H9 (cell line): Measurements from ENCODE around the gene MITF. TPM values are rescaled to one million over a fixed set of nuclear protein-coding genes. Genes with fewer than 3 reads are reported as not detected.

Source experiments
- DNase-seq: peaks from one replicate; pipeline ENCODE4 v3.0.0-alpha.2; 2017
- H2AFZ ChIP-seq: one replicate; pipeline ENCODE4 v1.6.1; 2013; ENCODE audit warnings: mild to moderate bottlenecking, low read length, control low read depth, moderate library complexity
- H2AK5ac ChIP-seq: 2 replicates; pipeline ENCODE4 v1.6.1; 2013; ENCODE audit warnings: low read length, control low read depth, mixed read lengths; ENCODE audit not compliant: insufficient read length
- H2BK120ac ChIP-seq: one replicate; pipeline ENCODE4 v1.6.1; 2013; ENCODE audit warnings: low read depth, mild to moderate bottlenecking, low read length, control low read depth, inconsistent platforms; ENCODE audit not compliant: poor library complexity, severe bottlenecking
- H2BK12ac ChIP-seq: 2 replicates; pipeline ENCODE4 v1.6.1; 2013; ENCODE audit warnings: low read length, control low read depth, mixed read lengths, low read depth; ENCODE audit not compliant: insufficient read length
- H2BK15ac ChIP-seq: 2 replicates; pipeline ENCODE4 v1.6.1; 2013; ENCODE audit warnings: low read depth, low read length, control low read depth
- H2BK20ac ChIP-seq: one replicate; pipeline ENCODE4 v1.6.1; 2013; ENCODE audit warnings: low read depth, mild to moderate bottlenecking, low read length, control low read depth, inconsistent platforms; ENCODE audit not compliant: poor library complexity, severe bottlenecking
- H2BK5ac ChIP-seq: 2 replicates; pipeline ENCODE4 v1.6.1; 2013; ENCODE audit warnings: low read length, control low read depth, mixed read lengths; ENCODE audit not compliant: insufficient read length
- H3K14ac ChIP-seq: 2 replicates; pipeline ENCODE4 v1.6.1; 2013; ENCODE audit warnings: low read length, control low read depth; ENCODE audit not compliant: insufficient read depth
- H3K18ac ChIP-seq: 2 replicates; pipeline ENCODE4 v1.6.1; 2013; ENCODE audit warnings: low read depth, mild to moderate bottlenecking, mixed read lengths, low read length, control low read depth; ENCODE audit not compliant: insufficient read length
- H3K23ac ChIP-seq: 2 replicates; pipeline ENCODE4 v1.6.1; 2013; ENCODE audit warnings: low read length, control low read depth, mixed read lengths, low read depth; ENCODE audit not compliant: insufficient read length
- H3K23me2 ChIP-seq: 2 replicates; pipeline ENCODE4 v1.6.1; 2013; ENCODE audit warnings: low read depth, mild to moderate bottlenecking, mixed read lengths, low read length, control low read depth; ENCODE audit not compliant: insufficient read length, poor library complexity, severe bottlenecking
- H3K27ac ChIP-seq: 2 replicates; pipeline ENCODE4 v1.5.1; 2013; ENCODE audit warnings: low read length, control low read depth, mixed read lengths, low read depth; ENCODE audit not compliant: insufficient read length
- H3K27me3 ChIP-seq: 2 replicates; pipeline ENCODE4 v1.6.1; 2013; ENCODE audit warnings: low read length, control low read depth, inconsistent platforms; ENCODE audit not compliant: insufficient read depth
- H3K4ac ChIP-seq: 2 replicates; pipeline ENCODE4 v1.6.1; 2013; ENCODE audit warnings: low read depth, mild to moderate bottlenecking, control low read depth, inconsistent platforms, low read length, moderate library complexity
- H3K4me1 ChIP-seq: 2 replicates; pipeline ENCODE4 v1.6.1; 2013; ENCODE audit warnings: low read length, control low read depth, inconsistent platforms; ENCODE audit not compliant: insufficient read depth
- H3K4me2 ChIP-seq: 2 replicates; pipeline ENCODE4 v1.6.1; 2013; ENCODE audit warnings: low read length, control low read depth, mixed read lengths; ENCODE audit not compliant: insufficient read length, insufficient read depth
- H3K56ac ChIP-seq: 2 replicates; pipeline ENCODE4 v1.6.1; 2013; ENCODE audit warnings: low read depth, mild to moderate bottlenecking, mixed read lengths, low read length, control low read depth; ENCODE audit not compliant: insufficient read length
- H3K79me1 ChIP-seq: 2 replicates; pipeline ENCODE4 v1.6.1; 2013; ENCODE audit warnings: low read depth, mild to moderate bottlenecking, moderate library complexity, low read length, control low read depth, inconsistent platforms; ENCODE audit not compliant: insufficient read depth, poor library complexity, severe bottlenecking
- H3K79me2 ChIP-seq: 2 replicates; pipeline ENCODE4 v1.6.1; 2013; ENCODE audit warnings: low read length, control low read depth, inconsistent platforms; ENCODE audit not compliant: insufficient read depth
- H3K9ac ChIP-seq: 2 replicates; pipeline ENCODE4 v1.6.1; 2013; ENCODE audit warnings: low read length, control low read depth, mixed read lengths; ENCODE audit not compliant: insufficient read length; ENCODE audit errors: extremely low read depth
- H3K9me3 ChIP-seq: one replicate; pipeline ENCODE4 v1.6.1; 2013; ENCODE audit warnings: low read depth, low read length, inconsistent platforms; ENCODE audit not compliant: control insufficient read depth
- H3T11ph ChIP-seq: one replicate; pipeline ENCODE4 v1.6.1; 2013; ENCODE audit warnings: mild to moderate bottlenecking, low read length, control low read depth, inconsistent platforms
- H4K20me1 ChIP-seq: one replicate; pipeline ENCODE4 v1.6.1; 2013; ENCODE audit not compliant: control insufficient read depth, insufficient read length, insufficient read depth
- H4K5ac ChIP-seq: 2 replicates; pipeline ENCODE4 v1.6.1; 2013; ENCODE audit warnings: low read depth, mild to moderate bottlenecking, mixed read lengths, low read length, control low read depth; ENCODE audit not compliant: insufficient read length
- H4K8ac ChIP-seq: replicated peaks from 2 replicates; pipeline ENCODE4 v1.6.1; 2013; ENCODE audit warnings: low read length, control low read depth, mixed read lengths, low read depth; ENCODE audit not compliant: insufficient read length
- H4K91ac ChIP-seq: 2 replicates; pipeline ENCODE4 v1.6.1; 2013; ENCODE audit warnings: low read depth, mild to moderate bottlenecking, moderate library complexity, mixed read lengths, low read length, control low read depth; ENCODE audit not compliant: insufficient read length
- H3K27ac Mint-ChIP-seq, 3 experiments: 2 replicates in 2 of 3; 3 replicates in 1 of 3; pipeline ENCODE4 v1.8.0; 2020 to 2021; ENCODE audit warnings: mixed read lengths in 3 of 3, mild to moderate bottlenecking in 1 of 3, moderate library complexity in 1 of 3
- H3K27me3 Mint-ChIP-seq: 2 replicates; pipeline ENCODE4 v1.8.0; 2021; ENCODE audit warnings: low read depth, mild to moderate bottlenecking, moderate library complexity, mixed read lengths
- H3K36me3 Mint-ChIP-seq, 3 experiments: 2 replicates in 2 of 3; 3 replicates in 1 of 3; pipeline ENCODE4 v1.8.0; 2020 to 2021; ENCODE audit warnings: low read depth in 3 of 3, mixed read lengths in 3 of 3; ENCODE audit not compliant: insufficient read depth in 1 of 3
- H3K4me1 Mint-ChIP-seq, 2 experiments: 2 replicates each; pipeline ENCODE4 v1.8.0; 2020; ENCODE audit warnings: mixed read lengths in 2 of 2
- H3K4me3 Mint-ChIP-seq, 2 experiments: 2 replicates in 1 of 2; 3 replicates in 1 of 2; pipeline ENCODE4 v1.8.0; 2020 to 2021; ENCODE audit warnings: mild to moderate bottlenecking in 2 of 2, mixed read lengths in 2 of 2, moderate library complexity in 1 of 2
- H3K9me3 Mint-ChIP-seq, 2 experiments: 2 replicates in 1 of 2; 3 replicates in 1 of 2; pipeline ENCODE4 v1.8.0; 2020; ENCODE audit warnings: mild to moderate bottlenecking in 2 of 2, mixed read lengths in 2 of 2, moderate library complexity in 1 of 2
- WGBS: extraction: QIAGEN DNeasy Blood & Tissue Kit; methylation state at CpG from one replicate; pipeline ENCODE4 v1.1.7; 2013; ENCODE audit warnings: missing lambda C conversion rate, low lambda C conversion rate, mixed read lengths; ENCODE audit not compliant: insufficient read length; ENCODE audit errors: extremely low coverage; 5-methylcytosine and 5-hydroxymethylcytosine counted together
- total RNA-seq: library from RNA; stranded (reverse); gene quantifications from 2 replicates; pipeline ENCODE4 v1.2.1, GENCODE V29; 2021
- TF ChIP-seq, protein P1 (sequence below): fragments of 200-600 bp; sonication (generic); conservative IDR thresholded peaks from 3 replicates; pipeline ENCODE4 v1.8.0; 2021; ENCODE audit warnings: antibody characterized with exemption, mild to moderate bottlenecking

Gene MITF
- total RNA-seq, 1 experiment from 2014 or later = 0.81 TPM

DNA sequence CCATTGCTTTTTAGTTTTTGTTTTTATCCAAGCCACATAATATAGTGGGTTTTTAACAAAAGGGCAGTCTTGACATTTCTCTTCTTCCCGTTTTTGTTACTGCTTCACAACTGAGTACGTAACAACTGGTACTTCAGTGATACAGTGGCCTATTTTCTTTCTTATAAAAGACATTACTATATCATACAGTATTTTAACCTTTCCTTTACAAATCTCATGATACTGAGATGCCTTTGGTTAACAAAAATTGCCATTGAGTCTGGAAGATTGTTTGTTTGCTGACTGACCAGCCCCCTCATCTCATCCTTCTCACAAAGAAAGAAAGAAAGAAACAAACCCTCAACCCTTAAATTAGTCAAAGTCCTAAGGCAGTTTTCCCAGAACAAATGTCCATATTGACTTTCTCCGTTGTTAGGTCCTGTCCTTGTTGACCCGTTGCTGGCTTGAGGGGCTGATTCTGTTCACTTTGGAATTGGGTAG lies 183.3 kb downstream of the MITF start:
- Histone ChIP-seq H2BK20ac (no peak overlapping the region), H4K8ac (no peak overlapping the region), H4K91ac (no peak overlapping the region), H2BK12ac (no peak overlapping the region), H3K18ac (no peak overlapping the region), H2AK5ac (no peak overlapping the region), H2BK15ac (no peak overlapping the region), H4K5ac (no peak overlapping the region), H3K4me2 (no peak overlapping the region), H3K14ac (no peak overlapping the region), H3K79me1 (no peaks in the 10 kb centered on the region), H2BK120ac (no peak overlapping the region), H3K27ac (no peak overlapping the region), H3T11ph (no peak overlapping the region), H3K27me3 (no peaks in the 10 kb centered on the region), H3K9ac (no peak overlapping the region), H3K79me2 (no peaks in the 10 kb centered on the region), H3K23ac (no peak overlapping the region), H2BK5ac (no peak overlapping the region), H3K56ac (no peak overlapping the region), H3K4ac (no peak overlapping the region), H2AFZ (no peak overlapping the region), H3K4me1 (no peaks in the 10 kb centered on the region), H4K20me1 (no peaks in the 10 kb centered on the region), H3K9me3 (no peaks in the 10 kb centered on the region), H3K23me2 (no peaks in the 10 kb centered on the region)
- Mint-ChIP-seq H3K9me3 (no peaks in the 10 kb centered on the region; a peak in 2 of 5 replicates), H3K36me3 (no peaks in the 10 kb centered on the region), H3K27ac (no peak overlapping the region), H3K4me1 (no peaks in the 10 kb centered on the region), H3K4me3 (no peak overlapping the region), H3K27me3 (peaks cover 3% of the 10 kb centered on the region)
- no peak for DNase-seq
- TF ChIP-seq, protein P1, sequence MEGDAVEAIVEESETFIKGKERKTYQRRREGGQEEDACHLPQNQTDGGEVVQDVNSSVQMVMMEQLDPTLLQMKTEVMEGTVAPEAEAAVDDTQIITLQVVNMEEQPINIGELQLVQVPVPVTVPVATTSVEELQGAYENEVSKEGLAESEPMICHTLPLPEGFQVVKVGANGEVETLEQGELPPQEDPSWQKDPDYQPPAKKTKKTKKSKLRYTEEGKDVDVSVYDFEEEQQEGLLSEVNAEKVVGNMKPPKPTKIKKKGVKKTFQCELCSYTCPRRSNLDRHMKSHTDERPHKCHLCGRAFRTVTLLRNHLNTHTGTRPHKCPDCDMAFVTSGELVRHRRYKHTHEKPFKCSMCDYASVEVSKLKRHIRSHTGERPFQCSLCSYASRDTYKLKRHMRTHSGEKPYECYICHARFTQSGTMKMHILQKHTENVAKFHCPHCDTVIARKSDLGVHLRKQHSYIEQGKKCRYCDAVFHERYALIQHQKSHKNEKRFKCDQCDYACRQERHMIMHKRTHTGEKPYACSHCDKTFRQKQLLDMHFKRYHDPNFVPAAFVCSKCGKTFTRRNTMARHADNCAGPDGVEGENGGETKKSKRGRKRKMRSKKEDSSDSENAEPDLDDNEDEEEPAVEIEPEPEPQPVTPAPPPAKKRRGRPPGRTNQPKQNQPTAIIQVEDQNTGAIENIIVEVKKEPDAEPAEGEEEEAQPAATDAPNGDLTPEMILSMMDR = no peak
- no CpG with 5 or more reads among the region's 4 CpGs for WGBS
